ENCODE results near the gene RNF186.
A peak's percentile ranks its signal among the peaks of the same experiment; 100 is the strongest.
"Not testable (repeated sequence)": the region's sequence is repeated elsewhere in the genome, so short reads cannot be mapped to it uniquely, and the experiment has no call there.

Gene RNF186

DNA sequence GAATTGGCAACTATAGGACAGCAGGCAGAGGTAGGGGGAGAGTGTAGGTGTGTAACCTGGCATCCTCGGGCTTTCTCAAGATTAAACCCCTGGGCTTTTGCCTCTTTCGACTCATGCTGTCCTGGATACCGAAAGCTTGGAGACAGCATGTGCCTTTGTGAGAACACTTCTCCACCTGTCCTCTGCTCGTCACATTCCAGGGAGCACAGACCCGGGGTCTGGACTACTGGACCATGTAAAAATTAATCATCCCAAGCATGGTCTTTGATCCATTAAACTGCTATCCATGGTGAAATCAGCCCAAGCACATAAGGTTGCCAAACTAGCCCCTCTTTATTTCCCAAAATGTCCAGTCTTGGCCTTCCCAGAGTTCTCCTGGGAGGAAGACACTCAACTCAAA is 9.0 kb upstream of the RNF186 start:
- DNase-seq: no peak

DNA sequence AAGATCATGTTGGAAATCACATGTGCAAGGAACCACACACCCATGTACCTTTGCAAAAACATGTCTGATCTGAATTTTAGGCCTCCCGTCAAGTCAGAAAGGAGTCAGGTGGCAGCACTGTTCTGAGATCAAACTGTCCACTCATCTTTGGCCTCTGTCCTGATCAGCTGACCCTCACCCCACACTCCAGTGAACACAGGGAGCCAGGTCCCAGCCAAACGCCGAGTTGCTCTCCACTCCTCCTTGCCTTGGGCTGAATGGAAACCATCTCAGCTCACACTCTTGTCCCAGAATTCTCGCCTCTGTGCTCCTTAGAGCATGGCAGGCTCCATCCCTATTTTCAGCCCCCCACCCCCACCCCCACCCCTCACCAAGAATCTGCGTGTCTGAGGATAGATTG is 4.6 kb upstream of the RNF186 start:
- DNase-seq: no peak

DNA sequence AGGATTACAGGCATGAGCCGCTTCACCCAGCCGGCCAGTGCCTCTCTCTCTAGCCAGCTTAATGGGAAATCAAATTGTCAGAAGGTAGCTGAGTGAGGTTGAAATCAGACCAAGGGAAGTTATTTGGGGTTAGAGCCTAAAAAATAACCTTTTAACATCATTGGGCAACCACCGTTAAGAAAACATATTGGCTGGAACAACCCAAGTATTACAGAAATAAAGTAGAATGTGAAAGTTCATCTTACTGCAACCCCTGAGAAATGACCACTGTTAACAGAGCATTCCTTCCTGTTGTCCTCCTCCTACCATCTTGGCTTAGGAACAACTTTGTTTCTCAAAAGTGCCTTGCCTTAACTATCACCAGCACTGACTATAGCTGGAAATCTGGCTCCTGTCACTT is 3.2 kb upstream of the RNF186 start:
- DNase-seq: no peak

DNA sequence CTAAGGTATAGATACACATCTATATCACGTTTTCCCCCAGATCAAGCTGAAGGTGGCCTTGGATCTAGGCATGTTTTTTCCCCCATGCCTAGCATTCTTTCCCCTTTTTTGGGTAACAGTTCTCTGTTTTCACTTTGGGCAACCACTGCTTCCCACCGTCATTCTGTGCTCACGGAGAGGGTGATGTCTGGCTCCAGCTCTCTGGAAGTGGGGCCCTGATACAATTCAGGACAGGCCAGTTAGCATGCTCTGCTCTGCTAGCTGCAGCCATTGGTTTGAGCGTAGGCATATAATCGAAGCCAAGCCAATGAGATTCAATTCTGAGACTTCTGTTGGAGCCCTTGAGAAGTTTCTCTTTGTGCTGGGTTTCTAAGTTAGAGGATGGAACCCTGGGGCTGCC is 2.1 kb upstream of the RNF186 start:
- no peak for DNase-seq

DNA sequence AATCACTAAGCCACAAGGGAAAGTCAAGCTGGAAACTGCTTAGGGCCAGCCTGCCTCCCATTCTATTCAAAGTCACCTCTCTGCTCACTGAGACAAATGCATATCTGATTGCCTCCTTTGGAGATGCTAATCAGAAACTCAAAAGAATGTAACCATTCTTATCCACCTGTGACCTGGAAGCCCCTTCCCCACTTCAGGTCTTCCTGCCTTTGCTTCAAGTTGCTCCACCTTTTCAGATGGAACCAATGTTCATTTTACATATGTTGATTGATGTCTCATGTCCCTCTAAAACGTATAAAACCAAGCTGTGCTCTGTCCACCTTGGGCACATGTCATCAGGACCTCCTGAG is 1.6 kb upstream of the RNF186 start:
- not testable (repeated sequence) for DNase-seq

DNA sequence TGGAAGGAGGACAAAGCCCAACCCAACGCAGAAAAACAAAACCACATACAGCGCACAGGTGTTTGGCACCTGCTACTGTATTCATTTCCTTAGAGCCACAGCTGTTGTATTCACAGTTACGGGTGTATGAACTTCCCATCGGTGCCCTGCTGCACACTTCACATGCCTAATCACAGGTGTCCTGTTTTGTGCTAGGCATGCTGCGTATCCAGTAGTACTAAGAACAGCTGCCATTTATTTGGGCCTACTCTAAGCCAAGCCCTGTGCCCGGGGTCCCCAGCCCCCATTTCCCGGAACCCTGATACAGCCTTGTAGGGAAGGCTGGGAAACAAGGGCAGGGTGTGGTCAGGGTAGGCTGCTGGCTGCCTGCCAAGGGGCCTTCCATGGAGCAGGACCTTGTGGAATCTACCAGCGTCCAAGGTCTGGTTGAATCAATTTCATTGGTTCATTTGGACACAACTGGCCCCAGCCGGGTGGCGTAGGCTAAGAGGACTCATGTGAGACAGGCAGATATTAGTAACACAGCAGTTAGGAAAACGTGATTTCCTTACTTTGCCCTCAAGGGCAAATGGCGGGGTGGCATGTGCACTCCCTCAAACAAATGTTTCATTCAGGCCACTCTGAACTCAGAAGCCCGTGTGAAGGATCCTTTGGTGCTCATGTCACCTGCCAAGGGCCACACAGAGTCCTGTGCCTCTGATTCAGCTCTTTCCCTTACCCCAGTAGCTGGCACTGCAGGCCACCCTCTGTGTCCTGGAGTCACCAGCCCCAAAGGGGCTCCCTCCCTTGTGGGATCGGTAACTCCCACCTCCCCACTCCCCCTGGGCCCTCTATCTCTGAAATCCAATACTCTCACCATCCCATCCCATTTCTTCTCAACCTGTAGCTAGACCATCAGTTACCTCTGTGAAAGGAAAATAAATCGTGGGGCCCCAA is 986 bp upstream of the RNF186 start:
- DNase-seq: no peak

DNA sequence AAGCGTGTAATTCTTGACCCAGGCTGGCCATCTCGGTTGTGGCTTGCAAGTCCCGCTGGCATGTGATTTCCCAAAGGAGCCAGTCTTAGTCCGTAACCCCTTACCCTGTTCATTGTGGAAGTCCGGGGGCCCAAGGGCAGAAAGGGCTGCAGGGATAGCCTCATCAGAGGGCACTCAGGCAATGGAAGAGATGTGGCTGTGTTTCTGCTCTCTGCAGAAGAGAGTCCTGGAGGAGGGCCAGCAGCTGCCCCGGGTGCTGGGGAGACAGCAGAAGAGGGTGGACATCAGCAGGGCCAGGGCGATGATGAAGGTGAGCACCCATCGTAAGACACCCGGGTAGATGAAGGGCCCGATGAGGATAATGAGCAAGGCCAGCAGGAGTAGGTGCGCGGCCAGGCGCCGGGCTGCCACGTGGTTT is 830 bp downstream of the RNF186 start:
- no peak for DNase-seq

DNA sequence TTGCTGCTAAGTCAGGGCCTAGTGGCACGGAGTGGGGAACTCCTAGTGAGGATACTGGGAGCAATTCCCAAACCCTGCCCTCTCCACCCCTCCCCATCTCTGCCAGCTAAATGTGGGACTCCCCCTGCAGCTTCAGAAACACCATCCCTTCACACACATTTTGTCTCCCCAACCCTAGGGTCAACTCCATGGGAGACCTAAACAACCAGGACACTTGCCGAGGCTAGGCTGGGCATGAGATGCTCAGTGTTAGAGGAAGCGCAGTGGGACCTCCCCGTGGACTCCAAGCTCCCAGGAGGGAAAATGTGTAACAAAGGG is 1.5 kb downstream of the RNF186 start:
- no peak for DNase-seq

DNA sequence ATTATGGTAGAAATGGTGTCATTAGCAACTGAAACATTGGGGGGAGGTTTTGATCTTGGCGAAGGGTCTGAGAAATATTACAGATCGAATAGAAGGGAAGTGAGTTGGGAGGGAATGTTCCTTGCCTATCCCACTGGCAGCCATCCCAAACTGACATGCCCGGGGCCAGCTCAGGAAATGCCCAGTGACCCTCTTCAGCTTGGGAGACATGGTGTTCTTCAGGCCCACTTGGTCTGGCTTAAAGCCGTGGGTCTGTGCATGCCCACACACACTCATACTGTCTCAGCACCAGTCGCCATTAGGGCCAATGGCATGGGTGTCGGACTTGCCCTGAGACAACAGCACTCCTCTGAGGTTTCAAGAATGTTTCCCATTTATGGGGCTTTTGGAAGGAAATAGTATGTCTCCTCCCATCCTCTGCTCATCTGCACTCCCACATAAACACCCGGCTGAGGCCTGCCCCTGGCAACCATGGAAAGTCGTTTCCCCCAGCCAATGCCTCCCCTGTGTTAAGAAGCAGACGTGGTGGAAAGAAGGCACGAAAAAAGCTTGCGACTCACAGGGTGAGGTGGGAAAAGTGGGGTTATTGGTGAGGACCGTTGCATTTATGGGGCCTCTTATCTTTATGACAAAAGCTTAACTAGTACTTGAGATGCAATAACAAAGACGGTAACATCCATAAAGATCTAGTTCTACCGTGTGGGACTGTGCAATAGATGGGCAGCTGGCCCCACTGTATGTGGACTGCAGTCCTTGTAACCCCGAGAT is 2.0 kb downstream of the RNF186 start:
- no peak for DNase-seq

DNA sequence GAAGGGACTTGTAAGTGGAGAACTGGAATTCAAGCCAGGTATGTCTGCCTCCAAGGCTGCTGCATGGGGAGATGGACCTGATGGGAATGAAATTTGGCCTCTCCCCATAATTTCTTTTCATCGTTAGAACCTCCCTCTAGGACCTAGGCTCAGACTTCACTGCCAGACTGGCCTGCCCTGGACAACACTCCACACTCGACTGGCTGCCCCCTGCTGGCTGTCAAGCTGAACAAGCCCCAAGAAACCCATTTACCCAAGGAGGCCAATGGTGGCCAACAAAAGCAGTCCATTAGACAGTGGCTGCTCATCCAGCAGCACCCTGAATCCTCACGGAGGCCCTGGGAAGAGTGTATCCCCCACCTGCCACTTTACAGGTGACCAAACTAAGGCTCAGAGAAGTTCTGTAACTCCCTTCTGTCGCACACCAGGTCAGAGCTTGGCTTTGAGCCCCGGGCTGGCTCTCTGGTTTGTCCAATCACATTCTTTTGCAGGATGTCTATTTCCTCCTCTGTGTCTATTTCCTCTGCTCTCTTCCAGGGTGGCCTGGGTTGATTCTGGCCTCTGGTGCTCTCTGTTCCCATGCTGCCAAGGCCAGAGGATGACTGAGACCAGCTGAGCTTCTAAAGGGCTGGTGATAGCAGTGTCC is 3.8 kb downstream of the RNF186 start:
- DNase-seq: peak; percentile 21

DNA sequence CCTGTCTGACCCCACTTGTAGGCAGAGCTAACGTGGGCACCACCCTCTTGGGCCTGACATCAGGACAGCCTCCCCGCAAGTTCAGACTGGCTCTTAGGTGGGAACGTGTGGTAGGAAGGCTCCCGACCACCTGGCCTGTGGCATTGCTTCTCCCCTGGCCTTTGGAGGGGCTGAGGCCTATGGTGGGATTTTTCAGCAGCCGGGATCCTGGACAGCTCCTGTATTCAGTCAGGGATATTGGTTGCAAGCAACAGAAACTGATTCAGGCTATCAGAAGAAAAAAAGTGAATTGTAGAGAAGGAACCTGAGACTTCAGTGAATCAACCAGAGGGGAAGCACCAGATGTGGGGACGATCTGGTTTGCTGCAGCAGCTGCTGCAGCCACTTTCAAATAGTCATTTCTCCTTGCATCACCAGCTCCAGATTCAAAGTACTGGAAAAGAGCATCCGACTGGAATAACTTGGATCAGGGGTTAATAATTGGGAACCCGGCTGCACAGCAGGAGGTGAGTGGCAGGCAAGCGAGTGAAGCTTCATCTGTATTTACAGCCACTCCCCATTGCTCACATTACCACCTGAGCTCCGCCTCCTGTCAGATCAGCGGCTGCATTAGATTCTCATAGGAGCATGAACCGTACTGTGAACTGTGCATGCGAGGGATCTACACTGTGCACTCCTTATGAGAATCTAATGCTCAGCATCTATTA is 5.9 kb downstream of the RNF186 start:
- no peak for DNase-seq

DNA sequence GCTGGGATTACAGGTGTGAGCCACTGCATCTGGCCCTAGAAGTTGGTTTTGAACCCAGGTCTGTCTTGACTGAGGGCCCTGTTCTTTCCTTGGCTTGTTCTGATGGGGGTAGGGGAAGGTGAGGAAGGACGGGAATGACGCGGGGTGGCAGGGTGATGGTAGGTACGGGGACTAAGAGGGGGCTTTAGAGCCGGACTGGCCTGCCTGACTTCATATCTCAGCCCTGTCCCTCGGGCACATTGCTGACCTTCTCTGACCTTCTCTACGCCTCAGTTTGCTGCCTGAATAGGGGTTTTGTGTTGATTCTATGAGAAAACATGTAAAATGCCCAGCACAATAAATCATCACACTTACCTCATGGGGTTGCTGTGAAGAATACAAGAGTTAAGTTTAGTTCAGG is 6.7 kb downstream of the RNF186 start:
- no peak for DNase-seq

DNA sequence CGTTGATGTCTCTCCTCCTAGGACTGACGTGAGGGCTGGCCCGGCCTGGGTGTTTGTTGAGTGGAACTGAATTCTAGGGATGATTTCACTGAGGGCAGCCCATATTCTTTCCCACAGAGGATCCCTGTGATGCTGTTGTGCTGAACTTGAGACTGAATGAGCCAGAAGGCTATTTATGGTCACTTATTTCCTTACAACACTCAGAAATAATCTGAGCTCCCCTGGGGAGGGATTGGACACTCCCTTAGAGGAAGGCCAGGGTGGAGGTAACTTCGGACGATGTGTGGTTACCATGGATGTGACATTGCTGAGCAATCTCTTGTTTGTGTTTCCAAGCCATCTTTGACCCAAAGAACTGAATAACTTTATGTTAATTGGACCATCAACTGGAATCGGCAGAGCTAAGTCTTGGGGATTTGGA is 10.2 kb downstream of the RNF186 start:
- DNase-seq: no peak

DNA sequence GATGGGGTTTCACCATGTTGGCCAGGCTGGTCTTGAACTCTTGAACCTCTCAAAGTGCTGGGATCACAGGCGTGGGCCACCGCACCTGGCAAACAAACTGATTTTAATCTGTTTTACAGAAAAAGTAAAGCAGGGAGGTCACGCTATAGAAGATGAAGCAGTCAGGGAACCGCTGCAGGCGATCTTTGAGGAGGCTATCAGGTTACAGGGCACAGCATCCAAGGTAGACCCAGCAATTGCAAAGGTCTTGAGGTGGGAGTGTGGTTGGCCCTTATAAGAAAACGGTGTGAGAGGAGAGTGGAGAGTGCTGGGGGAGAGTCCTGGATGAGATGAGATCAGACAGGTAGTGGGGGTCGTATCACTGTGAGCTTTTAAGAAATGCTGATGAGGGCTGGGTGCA is 12.8 kb downstream of the RNF186 start:
- DNase-seq: no peak

DNA sequence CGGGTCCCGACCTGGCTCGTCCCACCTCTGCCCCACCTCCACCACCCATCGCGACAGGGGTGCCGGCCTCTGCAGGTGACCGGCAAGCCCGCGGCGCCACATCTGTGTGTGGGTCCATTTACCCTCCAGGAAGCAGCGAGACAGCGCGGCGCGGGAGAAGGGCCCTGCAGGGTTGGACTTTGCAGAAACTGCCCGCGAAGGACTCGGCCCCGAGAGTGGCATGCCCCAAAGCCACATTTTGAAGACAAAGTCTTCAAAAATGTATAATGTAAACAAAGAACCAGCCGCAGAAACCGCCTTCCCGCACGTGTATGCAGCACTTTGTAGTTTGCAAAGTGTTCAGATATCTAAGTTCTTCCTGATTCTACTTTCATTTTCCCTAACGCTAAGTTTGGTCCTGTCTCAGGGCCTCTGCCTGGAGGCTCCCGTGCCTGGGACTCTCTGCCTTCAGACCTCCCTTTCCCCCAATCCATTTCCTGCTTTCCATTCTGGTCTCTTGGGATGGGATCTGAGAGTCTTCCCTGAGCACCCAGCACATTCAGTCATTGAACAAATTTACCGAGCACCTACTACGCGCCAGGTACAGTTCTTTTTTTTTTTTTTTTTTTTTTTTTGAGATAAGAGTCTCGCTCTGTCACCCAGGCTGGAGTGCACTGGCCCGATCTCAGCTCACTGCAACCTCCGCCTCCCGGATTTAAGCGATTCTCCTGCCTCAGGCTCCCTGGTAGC is 14.8 kb downstream of the RNF186 start:
- peak; percentile 53 for DNase-seq

DNA sequence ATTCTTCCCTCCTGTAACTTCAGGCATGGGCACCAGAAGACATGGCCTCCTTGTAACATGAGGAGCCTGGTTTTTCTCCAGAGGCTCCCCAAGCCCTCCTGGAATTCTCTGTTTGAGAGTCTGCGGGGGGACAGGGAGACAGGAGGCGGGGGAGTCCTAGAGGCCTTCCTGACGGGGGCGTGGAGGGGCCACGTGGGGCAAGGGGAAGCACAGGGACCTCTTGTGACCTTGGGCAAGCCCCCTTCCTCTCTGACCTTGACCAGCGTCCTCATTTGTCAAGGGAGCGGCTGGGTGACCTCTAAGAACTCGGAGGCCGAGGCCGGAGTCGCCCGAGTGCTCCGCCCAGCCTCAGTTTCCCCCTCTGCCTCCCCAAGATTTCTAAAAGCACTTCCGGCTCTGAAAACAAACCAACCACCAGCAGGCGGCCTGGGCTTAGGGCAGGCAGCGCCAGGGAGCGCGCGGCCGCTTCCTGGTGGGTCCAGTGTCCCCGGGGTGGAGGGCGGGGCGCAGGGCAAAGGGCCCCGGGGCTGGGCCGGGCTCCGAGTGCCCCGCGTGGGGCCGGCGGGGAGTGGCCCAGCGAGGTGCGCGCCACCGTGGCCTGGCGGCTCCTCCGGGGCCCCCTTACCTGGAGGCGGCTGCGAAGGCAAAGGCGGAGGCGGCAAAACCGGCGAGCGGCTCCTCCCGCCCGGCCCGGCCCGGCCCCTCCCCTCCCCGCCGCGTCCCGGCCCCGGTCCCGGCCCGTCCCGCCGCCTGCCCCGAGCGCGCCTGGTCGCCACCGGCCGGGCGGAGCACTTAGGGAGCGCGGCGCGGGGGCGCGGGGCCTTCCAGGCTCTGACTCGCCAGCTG is 15.6 kb downstream of the RNF186 start, which contains the start of gene TMCO4:
TMCO4 (minus strand) TSS at position 687 of the 846 bp plus-strand sequence. CDS start 19,158 bp downstream, outside the sequence.
- DNase-seq: peak; percentile 36

DNA sequence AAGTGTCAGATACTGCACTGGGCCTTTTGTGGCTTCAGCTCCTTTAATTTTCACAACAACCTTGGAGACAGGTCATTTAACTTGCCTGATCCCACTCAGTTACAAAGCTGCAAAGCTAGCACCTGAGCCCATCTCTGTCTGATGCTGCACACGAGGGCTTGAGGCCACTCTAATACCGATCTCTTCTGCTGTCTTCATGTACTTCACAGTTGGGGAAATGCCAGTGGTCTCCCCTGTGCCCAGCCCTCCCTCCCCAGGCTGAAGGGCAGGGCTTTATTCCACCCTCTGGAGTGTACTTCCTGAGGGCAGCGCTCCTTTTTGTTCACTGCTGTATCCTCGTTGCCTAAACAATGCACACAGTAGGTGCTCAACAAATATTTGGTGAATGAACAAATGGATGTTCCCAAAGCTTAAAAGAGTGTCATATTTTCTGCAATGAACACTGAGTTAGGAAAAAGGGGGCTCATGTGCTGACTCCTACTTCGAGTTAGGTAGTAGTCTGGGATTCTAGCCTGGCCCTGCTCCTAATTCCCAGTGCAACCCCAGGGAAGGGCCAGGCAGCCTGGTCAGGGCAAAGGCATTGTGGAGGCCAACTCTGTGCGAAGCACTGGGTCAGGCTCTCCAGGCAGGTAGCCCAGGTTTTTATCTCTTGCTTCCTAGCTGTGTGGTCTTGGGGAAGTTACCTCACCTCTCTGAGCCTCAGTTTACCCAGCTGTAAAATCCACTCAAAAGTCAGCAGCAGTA is 16.4 kb downstream of the RNF186 start:
- no peak for DNase-seq

DNA sequence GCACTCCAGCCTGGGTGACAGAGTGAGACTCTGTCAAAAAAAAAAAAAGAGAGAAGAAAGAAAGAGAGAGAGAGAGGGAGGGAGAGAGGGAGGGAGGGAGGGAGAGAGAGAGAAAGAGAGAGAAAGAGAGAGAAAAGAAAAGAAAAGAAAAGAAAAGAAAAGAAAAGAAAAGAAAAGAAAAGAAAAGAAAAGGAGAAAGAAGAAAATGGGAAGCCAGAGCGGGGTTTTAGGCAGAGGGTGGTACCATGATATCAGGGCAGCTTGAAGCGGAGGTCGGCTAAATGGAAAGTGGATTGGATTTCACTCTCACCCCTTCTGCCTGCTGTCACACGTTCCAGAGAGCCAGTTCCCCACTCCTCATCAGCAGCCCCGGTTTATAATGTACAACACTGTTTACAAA is 17.3 kb downstream of the RNF186 start:
- no peak for DNase-seq

DNA sequence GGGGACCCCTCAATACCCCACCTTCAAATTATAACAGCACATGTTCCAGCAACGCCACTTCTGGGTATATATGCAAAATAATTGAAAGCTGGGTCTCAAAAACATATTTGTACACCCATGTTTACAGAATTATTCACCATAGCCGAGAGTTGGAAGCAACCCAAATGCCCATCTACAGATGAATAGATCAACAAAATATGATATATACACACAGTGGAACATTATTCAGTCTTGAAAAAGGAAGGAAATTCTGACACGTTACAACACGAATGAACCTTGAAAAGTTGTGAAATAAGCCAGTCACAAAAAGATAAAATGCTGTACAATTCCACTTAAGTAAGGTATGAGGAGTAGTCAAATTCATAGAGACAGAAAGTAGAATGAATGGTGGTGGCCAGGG is 20.5 kb downstream of the RNF186 start:
- no peak for DNase-seq

DNA sequence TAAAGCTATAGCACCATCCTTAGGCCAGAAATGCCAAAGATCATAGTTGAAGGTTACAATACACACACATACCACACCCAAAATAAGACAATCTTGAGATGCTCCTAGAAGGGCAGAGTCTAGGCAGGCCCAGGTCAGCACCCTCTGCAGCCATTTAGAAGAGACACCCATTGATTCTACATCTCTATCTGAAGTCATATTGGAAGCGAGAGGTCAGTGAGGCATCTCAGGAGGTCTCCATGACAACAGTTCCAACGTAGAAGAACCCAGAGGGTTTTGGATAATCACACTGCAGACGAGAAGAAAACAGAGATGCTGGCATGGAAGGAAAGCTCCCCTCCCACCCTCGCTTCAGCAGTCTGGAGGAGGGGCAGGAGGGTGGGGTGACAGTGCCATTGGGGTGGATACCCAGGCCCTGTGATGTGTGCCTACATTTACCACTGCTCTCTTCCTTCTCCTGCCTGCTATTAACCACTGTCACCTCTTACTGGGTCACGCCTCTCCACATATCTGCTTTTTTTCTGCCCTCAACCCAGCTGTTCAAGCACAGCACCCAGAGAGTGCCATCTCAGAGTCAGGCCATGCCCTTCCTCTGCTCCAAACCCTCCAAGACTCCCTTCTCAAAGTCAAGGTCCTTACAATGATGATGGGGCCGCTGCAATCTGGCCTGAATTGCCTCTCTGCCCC is 21.6 kb downstream of the RNF186 start:
- no peak for DNase-seq
